ENCODE results near the gene CPT2.

The CPT2 gene

GRCh38 chr1:53220171-53220961 lies 23.7 kb downstream of the CPT2 start, which contains the start of gene CZIB:
CZIB (minus strand) TSS chr1:53220634; CDS start chr1:53220575, 59 bp downstream.
- CTCF ChIA-PET: no interaction called here
- POLR2A ChIA-PET: no interaction called here
- DNase-seq (ENCODE audit: extremely low spot score): peak; percentile 94
- no peak for TF ChIP-seq CTCF (IDR thresholded peaks at IDR 0.05; ENCODE audit: control extremely low read depth, extremely low read depth, low read depth, missing control alignments)

- CTCF ChIA-PET: no interaction called here
- no peak for TF ChIP-seq CTCF (IDR thresholded peaks at IDR 0.05; ENCODE audit: control extremely low read depth, extremely low read depth, low read depth, missing control alignments)
- POLR2A ChIA-PET: interaction anchor here (0.5 kb wide), 1 partner anchor 1324 kb away, joined by 6 read pairs; no protein-coding TSS in a partner anchor
- no peak for DNase-seq (ENCODE audit: extremely low spot score)
These were observed 24.3 kb downstream of the CPT2 start for GRCh38 chr1:53220962-53221286.

- TF ChIP-seq CTCF (IDR thresholded peaks at IDR 0.05; ENCODE audit: control extremely low read depth, extremely low read depth, low read depth, missing control alignments): no peak
- ChIA-PET CTCF (no interaction called here), POLR2A (interaction anchor here (0.7 kb wide), 1 partner anchor 239 kb away, joined by 5 read pairs; no protein-coding TSS in a partner anchor)
- DNase-seq (ENCODE audit: extremely low spot score): no peak
These were observed 41.0 kb downstream of the CPT2 start for GRCh38 chr1:53237638-53238037.

GRCh38 chr1:53238197-53239155 lies 41.9 kb downstream of the CPT2 start, which contains the start of gene MAGOH:
MAGOH (minus strand) TSS chr1:53238518; CDS start chr1:53238448, 70 bp downstream.
- peak; percentile 98 for DNase-seq (ENCODE audit: extremely low spot score)
- POLR2A ChIA-PET: interaction anchor here (0.6 kb wide), 1 partner anchor 27 kb away, joined by 4 read pairs; no protein-coding TSS in a partner anchor
- CTCF ChIA-PET: no interaction called here
- TF ChIP-seq CTCF (IDR thresholded peaks at IDR 0.05; ENCODE audit: control extremely low read depth, extremely low read depth, low read depth, missing control alignments): no peak

- no peak for DNase-seq (ENCODE audit: extremely low spot score)
- POLR2A ChIA-PET: no interaction called here
- TF ChIP-seq CTCF (IDR thresholded peaks at IDR 0.05; ENCODE audit: control extremely low read depth, extremely low read depth, low read depth, missing control alignments): no peak
- CTCF ChIA-PET: no interaction called here
These were observed 45.2 kb downstream of the CPT2 start for GRCh38 chr1:53241828-53242227.

- TF ChIP-seq CTCF (IDR thresholded peaks at IDR 0.05; ENCODE audit: control extremely low read depth, extremely low read depth, low read depth, missing control alignments): no peak
- CTCF ChIA-PET: interaction anchor here (0.9 kb wide), 1 partner anchor 14 kb away, joined by 3 read pairs; no protein-coding TSS in a partner anchor
- DNase-seq (ENCODE audit: extremely low spot score): no peak
- POLR2A ChIA-PET: no interaction called here
These were observed 45.8 kb downstream of the CPT2 start for GRCh38 chr1:53242381-53242780.
